K562 (cell line): ENCODE data around the gene THOP1. TPM values are rescaled to one million over a fixed set of nuclear protein-coding genes. Genes with fewer than 3 reads are reported as not detected.
A peak's percentile ranks its signal among the peaks of the same experiment; 100 is the strongest.

Experiments used
- ATAC-seq: fragments of 200-7000 bp; cut with Tn5 transposase; 3 replicates; pipeline ENCODE4 v1.9.1; 2020; ENCODE audit warnings: moderate library complexity
- BruUV-seq: library from RNA; stranded (reverse); fragments of 400-500 nt; replicated peaks from 2 replicates; lab custom pipeline; 2021; lab: Mats Ljungman, UMichigan
- CTCF ChIA-PET: fragments of 300-600 bp; formaldehyde crosslinking; extraction: SDS; loops from one replicate; lab custom pipeline; 2021; ENCODE audit warnings: low intra/inter-chr PET ratio; lab: Yijun Ruan, JAX
- POLR2A ChIA-PET: fragments of 300-600, 350-650 bp; sonication (Branson Sonifier 250); formaldehyde crosslinking; extraction: SDS; loops from one replicate; lab custom pipeline; 2021; ENCODE audit warnings: antibody characterized with exemption, inconsistent platforms; lab: Yijun Ruan, JAX
- DNase-seq, 4 experiments: peaks; one replicate each; pipeline versions ENCODE4 v3.0.0 to v3.0.0-alpha.2; 2011 to 2018; ENCODE audit warnings: low spot score in 3 of 4, mixed read lengths in 3 of 4; ENCODE audit errors: extremely low read depth in 1 of 4
- FAIRE-seq: peaks from 2 replicates; lab custom pipeline; 2011; peaks lifted over from hg19 to GRCh38; lab: Jason Lieb, UNC
- H2AFZ ChIP-seq: 2 replicates; pipeline ENCODE4 v1.6.0; 2011; ENCODE audit warnings: low read depth, low read length, control low read depth, inconsistent platforms
- H3K27ac ChIP-seq: fragments of 200-600 bp; 3 replicates; pipeline ENCODE4 v1.8.0; 2011; ENCODE audit warnings: low read depth, mild to moderate bottlenecking, control low read depth, inconsistent platforms, low read length, moderate library complexity, mixed read lengths; ENCODE audit errors: extremely low read depth
- H3K27me3 ChIP-seq, 2 experiments: fragments of 300-600 bp in 1 of 2; 2 replicates in 1 of 2; 3 replicates in 1 of 2; pipeline versions ENCODE4 v1.6.0 to v1.8.0; 2011; ENCODE audit warnings: inconsistent platforms in 2 of 2, low read length in 2 of 2, mild to moderate bottlenecking in 1 of 2, mixed read lengths in 1 of 2, moderate library complexity in 1 of 2; ENCODE audit not compliant: control insufficient read depth in 2 of 2, insufficient read depth in 2 of 2
- H3K36me3 ChIP-seq: fragments of 300-600 bp; 3 replicates; pipeline ENCODE4 v1.8.0; 2011; ENCODE audit warnings: mild to moderate bottlenecking, low read length, inconsistent platforms; ENCODE audit not compliant: control insufficient read depth, insufficient read depth
- H3K4me1 ChIP-seq, 2 experiments: fragments of 200-600 bp in 1 of 2; replicated peaks in 1 of 2; 2 replicates in 1 of 2; 3 replicates in 1 of 2; pipeline versions ENCODE4 v1.5.1 to v1.8.0; 2011; ENCODE audit warnings: inconsistent platforms in 2 of 2, low read length in 2 of 2, mild to moderate bottlenecking in 1 of 2, mixed read lengths in 1 of 2, moderate library complexity in 1 of 2; ENCODE audit not compliant: control insufficient read depth in 2 of 2, insufficient read depth in 2 of 2
- H3K4me2 ChIP-seq: 2 replicates; pipeline ENCODE4 v1.6.1; 2011; ENCODE audit warnings: low read length, control low read depth, inconsistent platforms, mixed read lengths; ENCODE audit not compliant: insufficient read depth
- H3K4me3 ChIP-seq: fragments of 200-600 bp; sonication (generic), shearing (Covaris generic); 2 replicates; pipeline ENCODE4 v1.5.1; 2016; ENCODE audit warnings: control low read depth, inconsistent platforms
- H3K79me2 ChIP-seq: fragments of 200-600 bp; 3 replicates; pipeline ENCODE4 v1.8.0; 2011; ENCODE audit warnings: low read length, inconsistent platforms; ENCODE audit not compliant: control insufficient read depth, insufficient read depth
- H3K9ac ChIP-seq, 2 experiments: 2 replicates each; pipeline versions ENCODE4 v1.6.0 to v1.6.1; 2011; ENCODE audit warnings: low read depth in 2 of 2, low read length in 2 of 2, control low read depth in 1 of 2, inconsistent platforms in 1 of 2, mild to moderate bottlenecking in 1 of 2, mixed read lengths in 1 of 2; ENCODE audit not compliant: insufficient read depth in 1 of 2
- H3K9me1 ChIP-seq: one replicate; pipeline ENCODE4 v1.6.0; 2011; ENCODE audit warnings: inconsistent platforms, mild to moderate bottlenecking, low read length, moderate library complexity; ENCODE audit not compliant: control insufficient read depth, insufficient read depth
- H3K9me3 ChIP-seq: replicated peaks from 2 replicates; pipeline ENCODE4 v1.5.1; 2011; ENCODE audit warnings: low read depth, low read length, inconsistent platforms; ENCODE audit not compliant: control insufficient read depth, insufficient read depth
- H4K20me1 ChIP-seq: replicated peaks from 2 replicates; pipeline ENCODE4 v1.6.1; 2011; ENCODE audit warnings: low read length, inconsistent platforms, mixed read lengths; ENCODE audit not compliant: control insufficient read depth, insufficient read depth
- KDM1A ChIP-seq, 2 experiments: fragments of 450-650 bp; IDR thresholded peaks; 2 replicates each; pipeline ENCODE4 v1.6.1; 2016; ENCODE audit warnings: mild to moderate bottlenecking in 2 of 2
- MCM2 ChIP-seq: fragments of 450-650 bp; IDR thresholded peaks from 2 replicates; pipeline ENCODE4 v1.6.1; 2017; ENCODE audit warnings: low read depth, mild to moderate bottlenecking
- NFIC ChIP-seq: fragments of 450-650 bp; IDR thresholded peaks from 2 replicates; pipeline ENCODE4 v1.6.1; 2017; ENCODE audit warnings: mild to moderate bottlenecking, inconsistent platforms
- POLR2B ChIP-seq: fragments of 450-650 bp; IDR thresholded peaks from 2 replicates; pipeline ENCODE4 v1.6.1; 2018; ENCODE audit warnings: low read depth; ENCODE audit not compliant: partially characterized antibody
- YY1 ChIP-seq, 3 experiments: IDR thresholded peaks; 2 replicates each; pipeline ENCODE4 v1.6.1; 2011; ENCODE audit warnings: low read length in 2 of 3, mild to moderate bottlenecking in 2 of 3, moderate library complexity in 2 of 3, borderline replicate concordance in 1 of 3, control low read depth in 1 of 3, low read depth in 1 of 3; ENCODE audit not compliant: insufficient read depth in 3 of 3, insufficient replicate concordance in 2 of 3, control insufficient read depth in 1 of 3, insufficient read length in 1 of 3; ENCODE audit errors: extremely low read depth in 1 of 3
- ZNF282 ChIP-seq: sonication (generic); formaldehyde crosslinking; IDR thresholded peaks from 2 replicates; pipeline ENCODE4 v1.8.1; 2023; ENCODE audit warnings: missing genetic modification reagents
- WGBS: fragments of 100-300 bp; shearing (Covaris generic); methylation state at CpG from one replicate; pipeline ENCODE4 v1.1.6; 2016; ENCODE audit warnings: low coverage, mixed read lengths; ENCODE audit not compliant: insufficient coverage; ENCODE audit errors: missing lambda C conversion rate; 5-methylcytosine and 5-hydroxymethylcytosine counted together
- in situ Hi-C: fragments of 300-500 bp; cut with MboI; formaldehyde crosslinking; loops from 4 replicates; pipeline ENCODE4 v1.15.0; 2018; ENCODE audit warnings: inconsistent platforms, mixed read lengths
- intact Hi-C: fragments of 100-400 bp; cut with micrococcal nuclease; formaldehyde crosslinking; loops from 2 replicates; pipeline ENCODE4 v1.14.2; 2022
- polyA plus RNA-seq, 8 experiments: library from polyadenylated mRNA; depleted of rRNA in 4 of 8; stranded (reverse) in 5 of 8; unstranded in 3 of 8; fragments of >200 nt; fragmentation: Nextera tagmentation in 2 of 8; fragmentation: Illumina TruSeq in 1 of 8; extraction: Ambion mirVana in 2 of 8; extraction: Trizol in 1 of 8; gene quantifications; 2 replicates each; pipeline versions ENCODE4 v1.2.1 to v1.2.3, GENCODE V29; 2011 to 2014; ENCODE audit warnings: inconsistent platforms in 1 of 8, missing spikeins in 1 of 8
- total RNA-seq, 7 experiments: library from RNA; depleted of rRNA in 6 of 7; stranded (reverse); fragments of >200 nt in 6 of 7; fragmentation: Illumina TruSeq in 2 of 7; extraction: Trizol in 2 of 7; gene quantifications; 2 replicates each; pipeline versions ENCODE4 v1.2.1 to v1.2.3, GENCODE V29; 2011 to 2021; ENCODE audit warnings: low replicate concordance in 1 of 7

The THOP1 gene
- total and polyA plus RNA-seq, 9 of the 15 experiments (the other 6 are each of a cell fraction or from before 2014, with no cell fraction given): 1.3 to 255 (median 96.1) TPM

DNA sequence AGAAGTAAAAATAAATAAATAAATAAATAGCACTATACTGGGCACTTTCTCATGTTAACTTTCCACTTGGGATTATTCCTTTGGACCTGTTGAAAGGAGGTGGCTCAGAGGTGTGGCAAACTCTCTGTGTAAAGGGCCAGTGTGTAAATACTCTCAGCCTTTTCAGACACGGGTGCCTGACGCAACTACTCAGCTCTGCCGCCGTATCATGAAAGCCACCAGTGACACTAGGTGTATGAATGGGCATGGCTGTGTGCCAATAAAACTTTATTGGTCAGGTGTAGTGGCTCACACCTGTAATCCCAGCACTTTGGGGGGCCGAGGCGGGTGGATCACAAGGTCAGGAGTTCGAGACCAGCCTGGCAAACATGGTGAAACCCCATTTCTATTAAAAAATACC is 25.3 kb upstream of the THOP1 start:
- no peak overlapping the region for H3K27ac ChIP-seq
- H2AFZ ChIP-seq: no peak overlapping the region
- no peak overlapping the region for H3K9ac ChIP-seq
- H3K4me1 ChIP-seq: peaks cover 0 to 14% of the 10 kb centered on the region in 2 experiments; a peak in 1 of 5 replicates
- no peak for DNase-seq
- no peaks in the 10 kb centered on the region for H3K79me2 ChIP-seq
- ATAC-seq: no peak
- POLR2A ChIA-PET: interaction anchor here (1.1 kb wide), 1 partner anchor 11 kb away, joined by 4 read pairs; no protein-coding TSS in a partner anchor
- no peak overlapping the region for H3K4me2 ChIP-seq
- intact Hi-C loops (no loop called here), in situ Hi-C loops (no loop called here)
- H3K36me3 ChIP-seq: peaks cover 93% of the 10 kb centered on the region; the same call in 2 of the 3 replicates
- FAIRE-seq: no peak
- no TSS peak for BruUV-seq
- TF ChIP-seq ZNF282 (CRISPR knock-in tag): no peak
- TF ChIP-seq NFIC: peak; percentile 45
- H3K9me3 ChIP-seq: no peaks in the 10 kb centered on the region
- no peak overlapping the region for H3K4me3 ChIP-seq
- H3K27me3 ChIP-seq: no peaks in the 10 kb centered on the region
- no peaks in the 10 kb centered on the region for H4K20me1 ChIP-seq
- CTCF ChIA-PET: no interaction called here
- WGBS: 98% methylated on average over 7 of the region's 7 CpGs
- H3K9me1 ChIP-seq: no peaks in the 10 kb centered on the region

DNA sequence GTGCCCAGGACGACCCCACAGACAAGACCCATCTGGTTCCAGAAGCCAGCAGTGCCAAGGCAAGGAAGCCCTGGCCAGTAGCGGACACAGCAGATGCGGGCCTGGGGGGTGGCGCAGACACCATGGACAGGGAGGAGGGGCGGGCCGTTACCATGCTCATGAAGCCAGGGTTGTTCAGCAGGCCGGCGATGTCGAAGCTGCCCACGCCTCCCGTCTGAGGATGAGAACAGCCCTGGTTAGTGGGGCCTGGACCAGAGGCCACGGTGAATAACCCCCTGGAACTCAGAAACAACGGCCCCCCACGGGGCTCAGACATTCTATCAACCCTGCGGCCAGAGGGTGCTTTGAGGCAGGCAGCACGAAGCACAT is 24.0 kb upstream of the THOP1 start:
- ChIA-PET CTCF (no interaction called here), POLR2A (no interaction called here)
- Histone ChIP-seq H3K9me1 (no peaks in the 10 kb centered on the region), H3K36me3 (peaks cover 93% of the 10 kb centered on the region; the same call in 2 of the 3 replicates), H3K9me3 (no peaks in the 10 kb centered on the region), H2AFZ (no peak overlapping the region), H3K9ac (no peak overlapping the region), H3K27me3 (no peaks in the 10 kb centered on the region), H3K27ac (no peak overlapping the region), H3K4me2 (no peak overlapping the region), H3K4me3 (no peak overlapping the region), H3K79me2 (no peaks in the 10 kb centered on the region), H4K20me1 (no peaks in the 10 kb centered on the region), H3K4me1 (peaks cover 0 to 11% of the 10 kb centered on the region in 2 experiments; a peak in 1 of 5 replicates)
- intact Hi-C loops (no loop called here), in situ Hi-C loops (no loop called here)
- ATAC-seq (no peak), DNase-seq (no peak), FAIRE-seq (no peak)
- TF ChIP-seq POLR2B (no peak), YY1 (IDR thresholded peaks at IDR 0.05; ENCODE audit: borderline replicate concordance in 1 of 3, control insufficient read depth in 1 of 3, extremely low read depth in 1 of 3, insufficient read depth in 3 of 3, insufficient read length in 1 of 3, insufficient replicate concordance in 2 of 3, low read depth in 1 of 3, low read length in 2 of 3) (no peak), KDM1A (IDR thresholded peaks at IDR 0.05) (no peak), MCM2 (no peak)
- BruUV-seq: no TSS peak
- 94% methylated on average over 12 of the region's 16 CpGs for WGBS
